Neural progenitor cell (in vitro differentiated cells): ENCODE measurements around the gene INSYN2A. TPM values are rescaled to one million over a fixed set of nuclear protein-coding genes. Genes with fewer than 3 reads are reported as not detected.

ENCODE experiments used
- DNase-seq: peaks from one replicate; pipeline ENCODE4 v3.0.0-alpha.2; 2016; ENCODE audit warnings: low spot score
- H2AFZ ChIP-seq: fragments of 200-600 bp; sonication (generic); replicated peaks from 2 replicates; pipeline ENCODE4 v1.6.1; 2016; ENCODE audit warnings: antibody characterized with exemption
- H3F3A ChIP-seq: fragments of 200-600 bp; sonication (generic); 2 replicates; pipeline ENCODE4 v1.6.1; 2016; ENCODE audit warnings: antibody characterized with exemption, low read depth
- H3K27ac ChIP-seq: fragments of 200-600 bp; sonication (generic); 2 replicates; pipeline ENCODE4 v1.5.1; 2016; ENCODE audit warnings: mild to moderate bottlenecking
- H3K27me3 ChIP-seq: fragments of 200-600 bp; sonication (generic); 2 replicates; pipeline ENCODE4 v1.6.1; 2016; ENCODE audit warnings: mild to moderate bottlenecking, moderate library complexity
- H3K36me3 ChIP-seq: fragments of 200-600 bp; sonication (generic); 2 replicates; pipeline ENCODE4 v1.5.1; 2016
- H3K4me1 ChIP-seq: fragments of 200-600 bp; sonication (generic); 2 replicates; pipeline ENCODE4 v1.6.1; 2016; ENCODE audit warnings: mixed run types
- H3K4me2 ChIP-seq: fragments of 200-600 bp; sonication (generic); 2 replicates; pipeline ENCODE4 v1.6.1; 2016
- H3K4me3 ChIP-seq: fragments of 200-600 bp; sonication (generic); 2 replicates; pipeline ENCODE4 v1.5.1; 2016
- H3K79me2 ChIP-seq: fragments of 200-600 bp; sonication (generic); 2 replicates; pipeline ENCODE4 v1.6.1; 2016; ENCODE audit warnings: low read depth
- H3K9ac ChIP-seq: fragments of 200-600 bp; sonication (generic); 2 replicates; pipeline ENCODE4 v1.6.1; 2016
- H3K9me3 ChIP-seq: fragments of 200-600 bp; sonication (generic); 2 replicates; pipeline ENCODE4 v1.5.1; 2016; ENCODE audit warnings: low read depth
- H4K20me1 ChIP-seq: fragments of 200-600 bp; sonication (generic); 2 replicates; pipeline ENCODE4 v1.6.1; 2016; ENCODE audit warnings: low read depth
- H3K27ac Mint-ChIP-seq: 3 replicates; pipeline ENCODE4 v1.8.0; 2021; ENCODE audit warnings: mixed read lengths
- H3K27me3 Mint-ChIP-seq: 2 replicates; pipeline ENCODE4 v1.8.0; 2022; ENCODE audit warnings: low read depth, mild to moderate bottlenecking, inconsistent platforms, moderate library complexity, mixed read lengths; ENCODE audit not compliant: insufficient read depth
- H3K36me3 Mint-ChIP-seq: 3 replicates; pipeline ENCODE4 v1.8.0; 2021; ENCODE audit warnings: mixed read lengths
- H3K4me1 Mint-ChIP-seq: 3 replicates; pipeline ENCODE4 v1.8.0; 2021; ENCODE audit warnings: mixed read lengths
- H3K4me3 Mint-ChIP-seq: 3 replicates; pipeline ENCODE4 v1.8.0; 2021; ENCODE audit warnings: mild to moderate bottlenecking, moderate library complexity, mixed read lengths
- H3K9me3 Mint-ChIP-seq: 3 replicates; pipeline ENCODE4 v1.8.0; 2020; ENCODE audit warnings: mixed read lengths
- EZH2 ChIP-seq: fragments of 200-600 bp; sonication (generic); IDR thresholded peaks from 2 replicates; pipeline ENCODE4 v1.6.1; 2017; ENCODE audit warnings: antibody characterized with exemption, mild to moderate bottlenecking, moderate library complexity
- EZH2phosphoT487 ChIP-seq: fragments of 200-600 bp; sonication (generic); IDR thresholded peaks from 2 replicates; pipeline ENCODE4 v1.6.1; 2017; ENCODE audit warnings: antibody characterized with exemption
- total RNA-seq: library from RNA; depleted of rRNA; stranded (reverse); fragments of >200 nt; gene quantifications from 2 replicates; pipeline ENCODE4 v1.2.3, GENCODE V29; 2015; ENCODE audit warnings: low replicate concordance
- TF ChIP-seq, protein P1 (sequence below): fragments of 200-600 bp; sonication (generic); IDR thresholded peaks from 2 replicates; pipeline ENCODE4 v1.5.1; 2017; ENCODE audit warnings: antibody characterized with exemption, mild to moderate bottlenecking

The INSYN2A gene
- total RNA-seq, 1 donor from 2014 or later, result not detected

DNA sequence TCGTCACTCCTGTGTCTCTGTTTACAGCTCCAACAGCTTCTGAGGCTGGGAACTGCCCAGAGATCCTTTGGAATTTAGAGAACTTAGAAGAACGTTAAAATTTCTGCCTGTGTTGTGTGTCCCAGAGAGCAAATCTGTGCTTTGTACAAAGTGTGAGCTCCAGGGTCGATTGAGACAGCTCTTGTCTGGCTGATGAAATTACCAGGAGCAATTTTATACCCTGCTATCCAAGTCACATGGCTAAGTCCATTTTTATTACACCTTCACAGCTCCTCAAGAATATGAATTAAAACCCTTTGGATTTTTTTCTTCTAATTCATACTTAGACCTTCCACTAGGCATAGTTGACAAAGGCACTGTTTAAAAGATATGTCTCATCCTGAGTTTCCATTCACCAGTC is 46.5 kb upstream of the INSYN2A start:
- Histone ChIP-seq H3K4me3 (no peak overlapping the region), H3K9me3 (no peaks in the 10 kb centered on the region), H4K20me1 (peaks cover 2% of the 10 kb centered on the region), H3K9ac (no peak overlapping the region), H3K27me3 (no peaks in the 10 kb centered on the region), H3K79me2 (no peaks in the 10 kb centered on the region), H3K36me3 (no peaks in the 10 kb centered on the region), H2AFZ (no peak overlapping the region), H3K4me1 (no peaks in the 10 kb centered on the region), H3K4me2 (no peak overlapping the region), H3K27ac (no peak overlapping the region), H3F3A (no peaks in the 10 kb centered on the region)
- no peak for DNase-seq
- TF ChIP-seq EZH2 (no peak), EZH2phosphoT487 (no peak)
- TF ChIP-seq, protein P1, sequence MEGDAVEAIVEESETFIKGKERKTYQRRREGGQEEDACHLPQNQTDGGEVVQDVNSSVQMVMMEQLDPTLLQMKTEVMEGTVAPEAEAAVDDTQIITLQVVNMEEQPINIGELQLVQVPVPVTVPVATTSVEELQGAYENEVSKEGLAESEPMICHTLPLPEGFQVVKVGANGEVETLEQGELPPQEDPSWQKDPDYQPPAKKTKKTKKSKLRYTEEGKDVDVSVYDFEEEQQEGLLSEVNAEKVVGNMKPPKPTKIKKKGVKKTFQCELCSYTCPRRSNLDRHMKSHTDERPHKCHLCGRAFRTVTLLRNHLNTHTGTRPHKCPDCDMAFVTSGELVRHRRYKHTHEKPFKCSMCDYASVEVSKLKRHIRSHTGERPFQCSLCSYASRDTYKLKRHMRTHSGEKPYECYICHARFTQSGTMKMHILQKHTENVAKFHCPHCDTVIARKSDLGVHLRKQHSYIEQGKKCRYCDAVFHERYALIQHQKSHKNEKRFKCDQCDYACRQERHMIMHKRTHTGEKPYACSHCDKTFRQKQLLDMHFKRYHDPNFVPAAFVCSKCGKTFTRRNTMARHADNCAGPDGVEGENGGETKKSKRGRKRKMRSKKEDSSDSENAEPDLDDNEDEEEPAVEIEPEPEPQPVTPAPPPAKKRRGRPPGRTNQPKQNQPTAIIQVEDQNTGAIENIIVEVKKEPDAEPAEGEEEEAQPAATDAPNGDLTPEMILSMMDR, result no peak
- no peak overlapping the region for H3K4me3 Mint-ChIP-seq
- H3K36me3 Mint-ChIP-seq, result peaks cover 2% of the 10 kb centered on the region
- peaks cover 4% of the 10 kb centered on the region for H3K27me3 Mint-ChIP-seq
- no peak overlapping the region for H3K27ac Mint-ChIP-seq
- peaks cover 2% of the 10 kb centered on the region for H3K4me1 Mint-ChIP-seq
- no peaks in the 10 kb centered on the region for H3K9me3 Mint-ChIP-seq

DNA sequence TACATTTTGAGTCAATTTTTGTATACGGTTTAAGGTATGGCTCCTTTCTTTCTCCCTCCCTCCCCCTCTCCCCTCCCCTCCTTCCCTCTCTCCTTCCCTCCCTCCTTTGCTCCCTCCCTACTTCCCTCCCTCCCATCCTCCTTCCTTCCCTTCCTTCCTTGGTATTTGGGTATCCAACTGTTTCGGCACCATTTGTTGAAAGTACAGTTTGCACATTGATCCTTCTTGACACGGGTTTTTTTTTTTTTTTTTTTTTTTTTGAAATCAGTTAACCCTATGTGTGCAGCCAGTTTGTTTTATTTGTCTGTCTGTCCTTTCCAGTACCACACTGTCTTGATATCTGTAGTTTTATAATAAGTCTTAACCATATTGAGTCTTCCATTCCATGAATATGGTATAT is 39.9 kb upstream of the INSYN2A start:
- DNase-seq, result no peak
- Mint-ChIP-seq H3K27me3 (no peaks in the 10 kb centered on the region), H3K27ac (no peak overlapping the region), H3K4me1 (no peaks in the 10 kb centered on the region), H3K9me3 (peaks cover 2% of the 10 kb centered on the region), H3K4me3 (no peak overlapping the region), H3K36me3 (no peaks in the 10 kb centered on the region)
- H3F3A ChIP-seq, result no peaks in the 10 kb centered on the region
- no peak overlapping the region for H3K4me2 ChIP-seq
- no peak overlapping the region for H3K9ac ChIP-seq
- TF ChIP-seq, protein P1, result no peak
- no peak for TF ChIP-seq EZH2
- no peak for TF ChIP-seq EZH2phosphoT487
- H4K20me1 ChIP-seq, result no peaks in the 10 kb centered on the region
- H3K79me2 ChIP-seq, result no peaks in the 10 kb centered on the region
- H3K36me3 ChIP-seq, result no peaks in the 10 kb centered on the region
- no peak overlapping the region for H2AFZ ChIP-seq
- no peak overlapping the region for H3K27ac ChIP-seq
- no peaks in the 10 kb centered on the region for H3K27me3 ChIP-seq
- H3K9me3 ChIP-seq, result no peaks in the 10 kb centered on the region
- H3K4me3 ChIP-seq, result no peak overlapping the region
- H3K4me1 ChIP-seq, result no peaks in the 10 kb centered on the region

DNA sequence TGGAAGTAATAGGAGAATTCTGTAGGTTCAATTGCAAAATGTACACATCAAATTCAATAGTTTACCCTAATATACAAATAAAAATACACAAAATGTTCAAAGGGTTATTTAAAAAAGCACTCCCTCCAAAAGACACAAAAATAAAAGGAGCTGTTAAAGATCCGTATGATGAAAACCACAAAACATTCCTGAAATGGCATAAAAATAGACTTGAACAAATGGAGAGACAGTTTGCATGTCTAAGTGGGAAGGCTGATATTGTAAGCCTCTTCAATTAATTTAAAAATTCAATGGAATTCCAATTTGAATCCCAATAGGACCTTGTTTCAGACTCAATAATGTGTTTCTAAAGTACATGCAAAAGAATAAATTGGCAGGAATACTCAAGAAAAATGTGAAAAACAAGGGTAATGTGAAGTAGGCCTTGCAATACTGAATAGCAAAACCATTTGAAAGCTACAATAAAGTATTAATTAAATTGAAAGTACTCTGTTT is 38.0 kb upstream of the INSYN2A start:
- H3K9me3 Mint-ChIP-seq, result peaks cover 2% of the 10 kb centered on the region
- no peak overlapping the region for H3K4me2 ChIP-seq

More for the DNA sequence above, 38.0 kb upstream of the INSYN2A start:
- no peaks in the 10 kb centered on the region for H3K79me2 ChIP-seq
- no peaks in the 10 kb centered on the region for H4K20me1 ChIP-seq
- H3K9me3 ChIP-seq, result no peaks in the 10 kb centered on the region
- no peak overlapping the region for H2AFZ ChIP-seq
- H3K27me3 Mint-ChIP-seq, result no peaks in the 10 kb centered on the region
- H3K36me3 ChIP-seq, result no peaks in the 10 kb centered on the region
- no peak overlapping the region for H3K27ac ChIP-seq
- H3K27ac Mint-ChIP-seq, result no peak overlapping the region
- TF ChIP-seq, protein P1, result no peak
- TF ChIP-seq EZH2 (no peak), EZH2phosphoT487 (no peak)
- H3K27me3 ChIP-seq, result no peaks in the 10 kb centered on the region
- no peak overlapping the region for H3K9ac ChIP-seq
- no peaks in the 10 kb centered on the region for H3F3A ChIP-seq
- no peaks in the 10 kb centered on the region for H3K4me1 ChIP-seq
- no peaks in the 10 kb centered on the region for H3K36me3 Mint-ChIP-seq
- H3K4me3 ChIP-seq, result no peak overlapping the region
- no peak overlapping the region for H3K4me3 Mint-ChIP-seq
- H3K4me1 Mint-ChIP-seq, result no peaks in the 10 kb centered on the region
- DNase-seq, result no peak
